Activated naive CD4-positive, alpha-beta T cell treated with anti-CD3 and anti-CD28 coated beads, Interleukin-2, amount 50 U/mL, for 24 hours (primary cell): ENCODE measurements around the gene USP43.
"Not testable (repeated sequence)": the region's sequence is repeated elsewhere in the genome, so short reads cannot be mapped to it uniquely, and the experiment has no call there.

Experiments used
- H3K27ac Mint-ChIP-seq: one replicate; pipeline ENCODE4 v1.8.0; 2021; ENCODE audit warnings: mild to moderate bottlenecking, mixed read lengths
- H3K27me3 Mint-ChIP-seq: one replicate; pipeline ENCODE4 v1.8.0; 2021; ENCODE audit warnings: mixed read lengths
- H3K36me3 Mint-ChIP-seq: one replicate; pipeline ENCODE4 v1.8.0; 2021; ENCODE audit warnings: mixed read lengths
- H3K4me1 Mint-ChIP-seq: one replicate; pipeline ENCODE4 v1.8.0; 2021; ENCODE audit warnings: mixed read lengths
- H3K4me3 Mint-ChIP-seq: one replicate; pipeline ENCODE4 v1.8.0; 2021; ENCODE audit warnings: mild to moderate bottlenecking, mixed read lengths
- H3K9me3 Mint-ChIP-seq: one replicate; pipeline ENCODE4 v1.8.0; 2021; ENCODE audit warnings: mixed read lengths

The USP43 gene

DNA sequence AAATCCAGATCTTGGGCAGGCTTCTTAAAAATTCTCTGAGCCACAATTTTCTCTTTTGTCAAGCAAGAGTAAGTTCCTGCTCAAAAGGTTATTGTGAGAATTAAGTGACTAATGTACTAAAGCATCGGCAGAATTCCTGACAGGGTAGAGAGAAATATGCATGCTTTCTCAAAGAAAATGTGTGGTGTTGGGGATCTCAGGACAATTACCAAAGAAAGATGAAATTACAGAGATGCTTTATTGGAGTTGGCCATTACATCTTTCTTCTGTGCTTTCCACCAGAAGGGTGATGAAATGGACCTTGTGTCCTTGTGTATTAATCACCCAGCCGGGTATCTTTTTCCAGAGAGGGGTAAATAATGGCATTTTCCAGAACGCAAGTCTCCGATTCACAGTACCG, 1.7 kb upstream of the USP43 start:
- Mint-ChIP-seq H3K27me3 (peaks cover 30% of the 10 kb centered on the region), H3K36me3 (no peaks in the 10 kb centered on the region), H3K4me3 (peak overlapping the region; percentile 42), H3K9me3 (no peaks in the 10 kb centered on the region), H3K27ac (no peak overlapping the region), H3K4me1 (peaks cover 12% of the 10 kb centered on the region)

GRCh38 chr17:9645851-9646545, 681 bp downstream of the USP43 start:
- H3K36me3 Mint-ChIP-seq, result no peaks in the 10 kb centered on the region
- H3K4me1 Mint-ChIP-seq, result peaks cover 12% of the 10 kb centered on the region
- H3K27me3 Mint-ChIP-seq, result peaks cover 32% of the 10 kb centered on the region
- peak overlapping the region; percentile 75 for H3K4me3 Mint-ChIP-seq
- no peak overlapping the region for H3K27ac Mint-ChIP-seq
- H3K9me3 Mint-ChIP-seq, result no peaks in the 10 kb centered on the region

- Mint-ChIP-seq H3K4me3 (peak overlapping the region; percentile 75), H3K27ac (no peak overlapping the region), H3K4me1 (peaks cover 12% of the 10 kb centered on the region), H3K9me3 (no peaks in the 10 kb centered on the region), H3K36me3 (no peaks in the 10 kb centered on the region), H3K27me3 (peaks cover 36% of the 10 kb centered on the region)
Measured at GRCh38 chr17:9646546-9646885, 1.2 kb downstream of the USP43 start.

GRCh38 chr17:9647014-9647413, 1.7 kb downstream of the USP43 start:
- H3K36me3 Mint-ChIP-seq, result no peaks in the 10 kb centered on the region
- H3K4me3 Mint-ChIP-seq, result no peak overlapping the region
- H3K9me3 Mint-ChIP-seq, result no peaks in the 10 kb centered on the region
- H3K27ac Mint-ChIP-seq, result no peak overlapping the region
- H3K4me1 Mint-ChIP-seq, result peaks cover 12% of the 10 kb centered on the region
- peaks cover 38% of the 10 kb centered on the region for H3K27me3 Mint-ChIP-seq

GRCh38 chr17:9648521-9649110, 3.3 kb downstream of the USP43 start:
- Mint-ChIP-seq H3K9me3 (no peaks in the 10 kb centered on the region), H3K4me3 (no peak overlapping the region), H3K4me1 (peaks cover 12% of the 10 kb centered on the region), H3K27ac (peak overlapping the region; percentile 2), H3K36me3 (no peaks in the 10 kb centered on the region), H3K27me3 (peaks cover 36% of the 10 kb centered on the region)

DNA sequence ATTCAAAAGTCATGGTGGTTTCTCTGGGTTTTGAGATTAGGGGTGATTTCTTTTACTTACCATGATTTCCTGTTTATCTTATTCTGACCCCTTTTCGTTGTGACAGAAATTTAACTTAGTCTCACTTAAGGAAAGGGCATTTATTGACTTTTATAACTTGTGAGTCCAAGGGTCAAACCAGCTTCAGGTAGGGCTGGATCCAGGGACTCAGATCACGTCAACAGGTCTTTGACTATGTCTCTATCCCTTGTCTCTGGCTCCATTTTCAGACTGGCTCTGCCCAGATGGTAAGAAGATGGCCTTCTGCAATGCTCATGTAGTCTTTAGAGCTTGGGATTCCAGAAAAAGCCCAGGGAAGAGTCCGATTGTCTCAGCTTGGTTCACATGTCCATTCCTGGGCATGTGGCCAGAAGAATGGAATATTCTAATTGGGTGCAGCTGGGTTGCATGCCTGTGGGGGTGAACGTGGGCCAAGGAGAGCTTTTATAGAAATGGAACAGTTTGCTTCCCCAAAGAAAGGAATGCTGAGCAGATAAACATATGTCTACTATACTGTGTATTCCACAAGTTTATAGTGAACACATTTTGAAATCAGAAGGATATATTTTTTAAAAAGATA, 13.4 kb downstream of the USP43 start:
- peaks cover 5% of the 10 kb centered on the region for H3K27me3 Mint-ChIP-seq

DNA sequence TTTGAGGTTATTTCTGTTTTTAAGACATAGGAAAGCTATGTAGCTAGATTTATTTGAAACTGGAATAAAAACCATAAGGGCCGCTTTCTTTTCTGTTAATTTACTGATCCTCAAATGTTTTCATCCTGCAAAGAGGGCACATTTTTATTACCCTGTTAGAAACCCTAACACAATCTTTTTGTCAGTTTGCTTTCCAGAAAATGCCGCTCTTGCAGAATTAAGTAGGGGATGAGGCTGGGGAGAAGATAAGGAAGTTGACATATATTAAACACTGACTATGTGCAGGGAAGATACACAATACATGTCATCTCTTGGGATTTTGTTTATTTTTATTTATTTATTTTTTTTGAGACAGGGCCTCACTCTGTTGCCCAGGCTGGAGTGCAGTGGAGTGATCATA, 15.7 kb downstream of the USP43 start:
- H3K27me3 Mint-ChIP-seq, result peaks cover 11% of the 10 kb centered on the region
- peaks cover 4% of the 10 kb centered on the region for H3K9me3 Mint-ChIP-seq
- no peak overlapping the region for H3K27ac Mint-ChIP-seq
- H3K4me1 Mint-ChIP-seq, result no peaks in the 10 kb centered on the region
- H3K36me3 Mint-ChIP-seq, result peaks cover 2% of the 10 kb centered on the region
- no peak overlapping the region for H3K4me3 Mint-ChIP-seq

More for the DNA sequence above, 13.4 kb downstream of the USP43 start:
- no peaks in the 10 kb centered on the region for H3K36me3 Mint-ChIP-seq
- H3K4me1 Mint-ChIP-seq, result no peaks in the 10 kb centered on the region
- H3K4me3 Mint-ChIP-seq, result no peak overlapping the region
- no peaks in the 10 kb centered on the region for H3K9me3 Mint-ChIP-seq
- H3K27ac Mint-ChIP-seq, result no peak overlapping the region

DNA sequence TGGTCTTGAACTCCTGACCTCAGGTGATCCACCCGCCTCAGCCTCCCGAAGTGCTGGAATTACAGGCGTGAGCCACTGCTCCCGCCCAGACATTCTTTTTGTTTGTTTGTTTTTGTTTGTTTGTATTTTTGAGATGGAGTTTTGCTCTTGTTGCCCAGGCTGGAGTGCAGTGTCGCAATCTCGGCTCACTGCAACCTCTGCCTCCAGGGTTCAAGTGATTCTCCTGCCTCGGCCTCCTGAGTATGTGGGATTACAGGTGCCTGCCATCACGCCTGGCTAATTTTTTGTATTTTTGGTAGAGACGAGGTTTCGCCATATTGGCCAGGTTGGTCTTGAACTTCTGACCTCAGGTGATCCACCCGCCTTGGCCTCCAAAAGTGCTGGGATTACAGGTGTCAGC, 18.2 kb downstream of the USP43 start:
- not testable (repeated sequence) for H3K4me3 Mint-ChIP-seq, H3K27ac Mint-ChIP-seq, H3K4me1 Mint-ChIP-seq, H3K9me3 Mint-ChIP-seq, H3K36me3 Mint-ChIP-seq
- peaks cover 13% of the 10 kb centered on the region for H3K27me3 Mint-ChIP-seq

- peaks cover 4% of the 10 kb centered on the region for H3K9me3 Mint-ChIP-seq
- peaks cover 5% of the 10 kb centered on the region for H3K4me1 Mint-ChIP-seq
- no peak overlapping the region for H3K27ac Mint-ChIP-seq
- no peak overlapping the region for H3K4me3 Mint-ChIP-seq
- H3K27me3 Mint-ChIP-seq, result peaks cover 21% of the 10 kb centered on the region
- H3K36me3 Mint-ChIP-seq, result peaks cover 2% of the 10 kb centered on the region
Measured at GRCh38 chr17:9666461-9667050, 21.2 kb downstream of the USP43 start.

- Mint-ChIP-seq H3K27ac (no peak overlapping the region), H3K4me1 (peaks cover 5% of the 10 kb centered on the region), H3K4me3 (no peak overlapping the region), H3K27me3 (peaks cover 23% of the 10 kb centered on the region), H3K36me3 (peaks cover 2% of the 10 kb centered on the region), H3K9me3 (peaks cover 4% of the 10 kb centered on the region)
Measured at GRCh38 chr17:9668517-9668916, 23.2 kb downstream of the USP43 start.

DNA sequence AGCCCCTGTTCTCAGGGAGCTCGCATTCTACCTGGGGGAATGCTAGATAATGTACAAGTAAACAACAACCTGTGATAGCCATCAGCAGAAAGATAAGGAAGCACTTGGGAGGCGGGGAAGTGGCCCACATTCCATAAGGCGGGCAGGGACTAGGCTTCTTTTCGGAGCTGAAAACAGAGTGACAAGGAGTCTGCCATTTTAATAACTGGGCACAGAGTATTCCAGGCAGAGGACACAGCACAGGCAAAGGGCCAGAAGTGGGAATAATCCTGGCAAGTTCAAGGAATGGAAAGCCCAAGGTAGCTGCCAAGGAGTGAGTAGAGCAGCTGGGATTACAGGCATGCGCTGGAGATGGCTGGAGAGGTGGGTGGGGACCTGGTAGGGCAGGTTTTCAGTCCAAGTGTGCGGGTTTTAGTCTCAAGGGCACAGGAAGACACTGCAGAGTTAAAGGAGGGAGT, 24.3 kb downstream of the USP43 start:
- Mint-ChIP-seq H3K4me1 (peaks cover 5% of the 10 kb centered on the region), H3K9me3 (no peaks in the 10 kb centered on the region), H3K27me3 (peaks cover 19% of the 10 kb centered on the region), H3K27ac (no peak overlapping the region), H3K36me3 (peaks cover 2% of the 10 kb centered on the region), H3K4me3 (no peak overlapping the region)

- Mint-ChIP-seq H3K4me1 (peaks cover 5% of the 10 kb centered on the region), H3K27me3 (peaks cover 16% of the 10 kb centered on the region), H3K27ac (no peak overlapping the region), H3K36me3 (peaks cover under 1% of the 10 kb centered on the region), H3K4me3 (no peak overlapping the region), H3K9me3 (no peaks in the 10 kb centered on the region)
Measured at GRCh38 chr17:9670596-9670995, 25.3 kb downstream of the USP43 start.

GRCh38 chr17:9671559-9671958, 26.2 kb downstream of the USP43 start:
- Mint-ChIP-seq H3K27ac (no peak overlapping the region), H3K36me3 (no peaks in the 10 kb centered on the region), H3K9me3 (no peaks in the 10 kb centered on the region), H3K4me1 (peaks cover 4% of the 10 kb centered on the region), H3K4me3 (no peak overlapping the region), H3K27me3 (peaks cover 15% of the 10 kb centered on the region)

- Mint-ChIP-seq H3K36me3 (no peaks in the 10 kb centered on the region), H3K27me3 (peaks cover 15% of the 10 kb centered on the region), H3K27ac (no peak overlapping the region), H3K9me3 (no peaks in the 10 kb centered on the region), H3K4me3 (no peak overlapping the region), H3K4me1 (no peaks in the 10 kb centered on the region)
Measured at GRCh38 chr17:9672266-9672665, 26.9 kb downstream of the USP43 start.

DNA sequence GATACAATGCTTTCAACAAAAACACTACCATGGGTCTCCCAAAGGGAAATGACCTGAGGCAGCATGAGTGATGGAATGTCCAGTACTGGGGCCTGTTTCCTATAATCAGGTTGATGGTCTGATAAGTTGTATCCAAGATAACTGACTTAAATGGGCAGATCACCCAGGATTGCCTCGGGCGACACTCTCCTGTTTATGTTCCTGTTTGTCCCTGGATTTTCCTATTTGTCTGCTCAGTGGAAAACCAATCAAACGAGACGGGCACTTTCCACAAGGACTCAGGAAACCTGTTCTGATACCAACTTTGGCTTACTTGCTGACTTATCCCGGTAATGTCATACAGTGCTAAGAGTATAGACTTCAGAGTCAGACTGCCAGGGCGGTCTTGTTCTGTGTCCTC, 27.4 kb downstream of the USP43 start:
- no peaks in the 10 kb centered on the region for H3K4me1 Mint-ChIP-seq
- no peaks in the 10 kb centered on the region for H3K9me3 Mint-ChIP-seq
- H3K27ac Mint-ChIP-seq, result no peak overlapping the region
- no peak overlapping the region for H3K4me3 Mint-ChIP-seq
- peaks cover 15% of the 10 kb centered on the region for H3K27me3 Mint-ChIP-seq
- no peaks in the 10 kb centered on the region for H3K36me3 Mint-ChIP-seq

- H3K27ac Mint-ChIP-seq, result no peak overlapping the region
- H3K9me3 Mint-ChIP-seq, result peaks cover 7% of the 10 kb centered on the region
- H3K4me3 Mint-ChIP-seq, result no peak overlapping the region
- peaks cover 2% of the 10 kb centered on the region for H3K27me3 Mint-ChIP-seq
- H3K36me3 Mint-ChIP-seq, result peaks cover 2% of the 10 kb centered on the region
- no peaks in the 10 kb centered on the region for H3K4me1 Mint-ChIP-seq
Measured at GRCh38 chr17:9676084-9676483, 30.8 kb downstream of the USP43 start.
